T-helper 2 cell treated with Interferon-gamma antibody and Interleukin-4, amounts not matched to agents 100 ng/mL and 5 ng/mL, for 36 hours (primary cell): ENCODE measurements around the gene TTC13. TPM values are rescaled to one million over a fixed set of nuclear protein-coding genes. Genes with fewer than 3 reads are reported as not detected.

Experiments
- intact Hi-C: fragments of 100-400 bp; cut with micrococcal nuclease; formaldehyde crosslinking; loops from one replicate; pipeline ENCODE4 v1.15.1; 2023
- total RNA-seq: library from RNA; stranded (reverse); gene quantifications from 2 replicates; pipeline ENCODE4 v1.2.3, GENCODE V29; 2022

Gene TTC13
- total RNA-seq, 1 donor from 2014 or later, result 29.1 TPM

DNA sequence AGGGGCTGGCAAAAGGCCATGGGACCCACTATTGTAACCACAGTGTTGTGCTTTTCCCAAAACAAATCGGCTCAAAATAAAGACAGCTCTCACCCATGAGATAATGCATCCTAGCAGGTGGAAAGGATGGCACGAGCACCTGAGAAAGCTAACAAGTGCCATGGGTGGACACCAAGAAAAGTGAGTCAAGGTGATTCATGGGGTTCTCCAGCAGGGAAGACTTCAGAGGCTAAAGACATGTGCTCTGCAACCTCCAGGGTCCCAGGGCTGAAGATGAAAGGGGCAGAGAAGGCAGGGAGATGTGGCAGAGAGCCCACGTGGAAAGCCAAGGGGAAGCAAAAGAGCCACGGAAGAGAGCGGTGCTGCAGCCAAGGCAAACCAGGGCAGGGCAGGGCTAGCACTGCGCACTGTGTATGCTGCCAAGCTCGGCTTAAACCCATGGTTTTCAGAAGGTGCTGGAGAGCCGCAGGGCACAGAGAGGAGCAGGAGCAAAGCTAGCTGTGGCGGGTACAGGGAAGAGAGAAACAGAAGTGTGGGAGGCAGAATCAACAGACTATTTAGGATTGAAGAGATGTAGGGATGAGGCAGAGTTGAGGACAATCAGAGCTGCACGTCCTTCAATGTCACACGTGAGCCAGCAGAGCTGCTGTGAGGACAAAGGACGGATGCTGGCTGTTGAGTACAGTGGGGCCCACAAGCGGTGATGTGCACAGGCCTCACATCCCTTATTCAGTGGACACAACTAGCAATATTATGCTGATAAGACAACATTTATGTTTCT, 68.5 kb downstream of the TTC13 start:
- intact Hi-C loops, result no loop called here

DNA sequence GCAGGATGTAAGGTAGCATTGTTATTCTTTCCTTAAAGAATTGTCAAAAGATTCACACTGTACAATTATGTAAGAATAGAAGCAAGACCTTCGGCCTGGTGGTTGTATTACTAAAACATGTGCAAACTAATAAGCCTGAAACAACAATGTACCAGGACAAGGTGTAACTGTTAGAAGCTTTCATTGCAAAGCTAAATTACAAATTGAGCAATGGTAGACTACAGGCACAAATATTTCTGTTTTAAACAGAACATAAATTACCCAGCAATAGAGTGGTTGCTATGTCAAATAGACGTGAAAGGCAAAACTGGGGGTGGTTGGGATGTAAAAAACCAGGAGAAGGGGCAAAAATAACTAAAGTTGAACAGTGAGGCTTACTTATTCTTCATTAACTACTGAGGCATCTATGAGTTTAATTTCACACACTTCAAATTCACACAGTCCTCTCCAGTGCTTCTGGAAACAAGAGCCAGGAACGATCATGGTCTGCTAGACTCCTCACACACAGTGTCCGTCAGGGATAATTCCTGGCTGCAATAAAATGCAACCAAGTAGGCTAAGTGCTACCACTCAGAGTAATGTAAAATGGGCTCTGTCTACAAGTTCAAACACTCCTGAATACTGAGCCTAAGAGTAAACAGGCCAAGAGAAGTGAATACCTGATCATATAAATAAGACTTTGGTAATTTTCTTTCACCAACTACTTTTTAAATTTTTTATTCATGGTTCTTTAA, 71.0 kb downstream of the TTC13 start:
- intact Hi-C loops, result no loop called here

DNA sequence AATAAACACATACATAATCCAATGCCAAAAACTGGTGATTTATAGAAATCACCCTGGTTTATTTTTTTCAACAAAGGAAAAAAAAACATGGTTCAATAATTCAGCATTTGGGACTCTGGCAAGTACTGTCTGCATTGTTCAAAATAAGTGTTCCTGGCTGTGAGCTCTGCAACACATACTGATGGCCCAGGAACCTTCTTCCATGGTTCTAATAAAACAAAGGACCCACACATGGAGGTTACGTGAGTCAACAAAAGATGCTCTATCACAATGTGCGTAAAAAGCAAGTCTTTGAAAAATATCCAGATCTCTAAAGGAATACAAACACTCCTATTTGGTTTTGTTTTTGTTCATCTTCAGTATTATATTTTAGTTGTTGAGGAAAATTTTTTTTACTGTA, 72.4 kb downstream of the TTC13 start:
- intact Hi-C loops, result no loop called here

DNA sequence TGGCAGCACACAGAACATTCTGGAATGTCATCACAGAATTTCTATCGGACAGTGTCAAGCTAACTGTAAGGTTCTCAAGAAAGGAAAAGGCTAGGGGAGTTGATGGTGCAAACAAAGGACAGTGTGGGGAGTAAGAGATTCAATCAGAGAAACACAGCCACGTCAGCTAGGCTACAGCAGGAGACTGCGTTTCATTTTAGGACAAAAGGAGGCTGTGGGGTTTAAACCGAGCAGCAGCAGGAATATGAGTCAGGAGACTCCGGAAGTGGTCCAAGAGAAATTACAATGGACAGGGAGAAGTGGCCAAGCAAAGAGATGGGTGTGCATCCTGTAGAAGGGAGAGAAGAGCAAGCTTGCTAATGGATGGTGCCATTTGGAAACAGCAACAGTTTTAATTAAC, 72.9 kb downstream of the TTC13 start:
- intact Hi-C loops, result no loop called here

DNA sequence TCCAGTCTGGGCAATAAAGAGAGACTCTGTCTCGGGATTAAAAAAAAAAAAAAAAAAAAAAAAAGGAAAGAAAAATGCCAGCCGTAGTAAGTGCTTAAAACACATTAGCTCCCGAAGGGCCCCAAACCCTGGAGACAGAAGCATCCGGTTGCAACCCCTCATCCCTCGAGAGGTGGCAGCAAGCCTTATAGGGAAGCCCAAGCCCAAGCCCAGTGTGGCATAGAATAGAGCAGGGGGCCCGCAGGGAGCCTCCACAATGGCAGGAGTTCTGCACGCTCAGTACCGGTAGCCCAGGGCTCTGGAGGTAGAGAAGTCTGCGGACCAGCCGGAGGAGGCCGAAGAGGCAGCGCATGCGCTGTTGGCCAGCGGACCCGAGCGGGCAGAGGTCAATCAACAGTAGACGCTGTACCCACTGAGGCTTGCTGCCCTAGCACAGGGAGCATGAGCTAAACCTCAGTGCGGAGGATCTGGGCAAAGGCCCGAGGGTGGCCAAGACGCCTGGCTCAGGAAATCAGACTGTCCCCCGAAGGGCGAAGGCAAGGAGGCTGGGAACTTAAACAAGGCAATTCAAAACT, 76.2 kb downstream of the TTC13 start:
- intact Hi-C loops, result no loop called here

DNA sequence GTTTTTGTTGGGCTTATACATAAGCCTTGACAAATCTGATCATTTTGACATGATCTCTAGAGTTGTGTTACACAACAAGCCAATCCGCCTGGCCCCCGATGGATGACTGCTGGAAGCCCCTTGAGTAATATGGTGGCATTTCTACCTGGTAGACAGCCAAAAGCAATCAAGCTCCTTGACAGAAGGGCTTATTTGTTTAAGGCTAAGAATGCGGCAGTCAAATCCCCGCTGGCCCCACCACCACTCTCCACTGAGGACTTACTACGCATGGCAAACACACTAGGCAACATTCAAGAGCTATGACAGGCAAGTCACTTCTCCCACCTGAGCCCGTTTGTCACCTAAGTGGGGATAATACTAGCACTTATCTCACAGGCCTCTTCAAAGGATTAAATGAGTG, 77.0 kb downstream of the TTC13 start:
- intact Hi-C loops, result no loop called here

DNA sequence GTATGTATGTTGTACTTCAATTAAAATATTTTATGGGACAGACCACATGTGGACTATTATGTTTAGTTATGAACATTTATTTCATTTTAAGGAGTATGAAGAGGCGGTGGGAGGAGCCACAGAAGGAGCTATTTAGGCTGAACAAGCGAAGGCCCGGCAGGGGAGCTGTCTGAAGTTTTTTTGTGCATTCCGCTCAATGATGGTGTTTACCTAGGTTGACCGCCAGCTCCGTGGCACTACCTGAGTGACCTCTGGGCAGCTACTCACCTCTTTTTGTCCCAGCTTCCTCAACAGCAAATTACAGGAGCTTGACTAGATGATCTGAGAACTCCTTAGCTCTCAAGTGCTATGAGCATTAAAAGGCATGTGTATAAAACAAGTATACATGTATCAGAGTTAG, 77.7 kb downstream of the TTC13 start:
- intact Hi-C loops, result no loop called here

DNA sequence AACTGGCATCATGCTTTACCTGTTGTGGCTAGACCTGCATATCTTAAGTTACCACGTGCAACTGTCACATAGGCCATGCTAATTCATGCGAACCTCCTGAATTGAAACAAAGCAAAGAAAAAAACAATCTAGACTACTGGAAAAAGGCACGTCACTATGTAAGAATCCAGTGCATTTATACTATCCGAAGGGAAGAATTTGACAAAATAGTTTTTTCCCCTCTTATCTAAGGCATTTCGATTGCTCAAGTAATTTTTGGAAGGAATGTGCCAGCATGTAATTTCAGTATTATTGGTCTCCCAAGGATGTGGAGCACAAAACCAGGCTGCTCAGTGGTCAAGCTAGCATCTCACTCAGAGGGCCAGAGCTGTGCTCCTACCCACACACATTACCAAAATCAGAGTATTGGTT, 78.8 kb downstream of the TTC13 start:
- intact Hi-C loops, result no loop called here

DNA sequence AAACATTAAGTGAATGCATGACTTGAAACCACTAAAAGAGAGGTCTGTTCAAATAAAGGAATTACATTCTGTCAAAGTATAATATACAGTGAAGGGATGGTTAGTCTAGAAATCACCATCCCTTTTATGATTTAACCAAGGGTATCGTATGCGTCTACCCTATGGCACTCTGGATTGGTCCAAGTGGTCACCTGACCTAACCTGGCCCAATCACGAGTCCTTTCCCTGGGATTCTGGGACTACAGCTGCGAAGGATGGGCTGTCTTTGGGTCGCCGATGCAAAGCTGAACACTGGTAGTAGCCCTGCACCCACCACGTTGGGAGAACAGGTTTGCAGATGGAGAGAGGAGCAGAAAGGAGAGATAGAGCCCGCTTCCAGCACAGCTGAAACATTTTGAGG, 79.9 kb downstream of the TTC13 start:
- intact Hi-C loops, result no loop called here

DNA sequence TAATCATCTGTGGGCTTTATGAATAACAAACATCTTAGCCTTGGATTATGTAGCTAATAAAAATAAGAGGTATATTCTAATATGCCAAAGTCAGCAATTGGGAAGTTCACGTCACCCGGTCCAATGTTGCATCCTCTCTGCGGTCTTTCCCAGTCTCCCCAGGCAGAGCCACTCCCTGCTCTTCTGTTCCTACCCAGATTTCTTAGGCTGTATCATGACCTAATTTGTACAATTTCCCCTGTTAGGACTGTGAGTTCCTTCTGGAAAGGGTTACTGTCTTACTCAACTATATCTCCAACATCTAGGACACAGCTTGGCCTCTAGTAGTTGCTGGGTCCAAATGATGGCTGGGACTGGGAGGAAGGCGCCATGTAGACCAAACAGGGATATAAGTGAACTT, 80.5 kb downstream of the TTC13 start:
- intact Hi-C loops, result no loop called here

DNA sequence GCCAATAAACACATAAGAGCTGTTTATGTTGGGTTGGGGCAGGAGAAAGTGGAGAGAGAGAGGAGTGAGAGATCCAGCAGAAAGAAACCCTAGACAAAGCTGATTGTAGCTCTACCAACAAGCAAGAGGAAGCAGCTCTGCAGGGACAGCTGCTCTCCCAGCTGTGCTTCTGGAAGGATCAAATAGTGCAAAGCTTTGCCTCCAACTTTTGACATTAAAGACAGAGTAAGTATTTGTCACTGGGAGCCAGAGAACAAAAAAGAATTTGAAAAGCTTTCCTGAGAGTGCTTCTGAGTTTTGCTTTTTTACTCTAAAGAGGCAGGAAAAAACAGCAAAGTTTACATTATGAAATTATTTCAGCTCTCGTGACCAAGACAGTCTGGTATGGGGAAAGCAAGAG, 81.9 kb downstream of the TTC13 start:
- intact Hi-C loops, result no loop called here

DNA sequence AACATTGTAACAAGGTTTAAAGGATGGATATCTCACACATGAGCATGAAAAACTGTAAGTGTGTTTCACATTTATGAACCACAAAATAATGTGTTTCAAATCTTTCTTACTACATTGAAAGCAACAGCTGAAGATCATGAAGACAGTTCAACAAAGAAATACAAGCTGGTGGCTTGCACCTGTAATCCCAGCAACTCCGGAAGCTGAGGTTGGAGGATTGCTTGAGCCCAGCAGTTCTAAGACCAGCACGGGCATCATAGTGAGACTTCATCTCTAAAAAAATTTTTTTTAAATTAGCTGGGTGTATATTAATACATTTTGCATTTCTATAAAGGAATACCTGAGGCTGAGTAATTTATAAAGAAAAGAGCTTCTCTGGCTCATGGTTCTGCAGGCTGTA, 83.2 kb downstream of the TTC13 start:
- intact Hi-C loops, result no loop called here

DNA sequence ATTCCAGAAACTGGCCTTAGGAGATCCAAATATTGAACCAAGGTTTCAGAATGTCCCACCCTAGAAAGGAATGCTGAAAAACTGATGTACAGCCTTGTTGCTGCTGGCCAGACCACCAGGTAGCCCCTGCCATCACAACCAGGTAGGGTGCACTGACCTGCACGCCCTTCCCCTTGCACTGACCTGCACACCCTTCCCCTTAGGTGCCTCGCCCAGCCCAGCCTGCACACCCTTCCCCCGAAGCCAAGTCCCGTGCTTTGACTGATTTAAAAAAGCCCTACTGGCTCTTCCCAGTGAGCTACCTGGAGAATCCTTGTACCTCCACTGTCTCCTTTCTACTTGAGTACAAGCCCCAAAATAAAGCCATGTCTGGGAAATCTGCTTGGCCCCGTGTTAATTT, 84.0 kb downstream of the TTC13 start:
- intact Hi-C loops, result no loop called here

DNA sequence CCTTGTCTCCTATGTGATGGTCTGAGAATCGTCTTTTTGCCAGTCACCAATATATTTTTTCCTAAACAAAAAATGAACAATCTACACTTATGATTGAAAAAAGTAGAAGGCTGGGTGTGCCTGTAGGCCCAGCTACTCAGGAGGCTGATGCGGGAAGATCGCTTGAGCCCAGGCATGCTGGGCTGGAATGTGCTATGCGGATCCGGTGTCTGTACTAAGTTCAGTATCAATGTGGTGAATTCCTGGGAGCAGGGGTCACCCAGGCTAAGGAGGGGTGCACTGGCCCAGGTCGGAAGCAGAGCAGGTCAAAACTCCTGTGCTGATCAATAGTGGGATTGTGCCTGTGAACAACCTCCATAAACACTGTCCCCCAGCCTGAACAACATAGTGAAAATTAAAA, 84.6 kb downstream of the TTC13 start:
- intact Hi-C loops, result no loop called here

DNA sequence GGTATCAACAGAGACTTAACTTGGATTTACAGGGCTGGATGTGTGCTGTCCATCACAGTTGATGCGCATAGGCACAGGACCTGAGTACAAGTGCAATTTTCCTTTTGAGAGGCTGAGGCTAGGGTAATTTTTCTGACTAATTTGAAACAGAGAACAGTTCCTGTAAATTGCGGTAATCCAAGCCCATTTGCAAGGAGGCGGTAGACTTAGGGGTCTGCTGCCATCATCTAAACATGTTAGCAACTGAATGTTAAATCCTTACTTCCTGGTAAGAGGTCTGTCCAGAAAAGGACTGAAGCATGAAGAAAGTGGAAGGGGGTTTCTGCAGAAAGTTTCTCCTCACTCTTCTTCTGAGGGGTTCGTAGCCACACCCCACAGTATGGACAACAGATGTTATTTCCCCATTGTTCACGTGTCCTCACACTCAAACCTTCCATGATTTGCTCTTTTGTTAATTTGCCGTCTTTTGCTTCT, 86.6 kb downstream of the TTC13 start:
- intact Hi-C loops, result no loop called here

DNA sequence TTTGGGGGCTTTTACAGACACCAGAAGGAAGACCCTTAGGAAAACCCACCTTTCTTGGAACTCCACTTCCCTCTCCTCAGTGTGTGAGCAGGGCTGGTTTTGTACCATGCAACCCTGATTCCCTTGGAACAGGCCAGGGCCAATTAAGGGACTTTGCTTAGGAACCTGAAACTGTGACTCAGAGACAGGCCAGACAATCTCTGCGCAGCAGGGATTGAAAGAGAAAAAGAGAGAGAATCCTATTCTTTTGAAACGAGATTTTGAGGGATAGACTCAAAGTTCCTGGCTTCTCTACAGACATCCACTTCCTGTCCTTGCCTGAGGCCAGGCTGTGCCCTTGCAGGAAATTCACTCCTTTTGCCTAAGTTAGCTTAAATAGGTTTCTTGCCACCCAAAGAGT, 87.2 kb downstream of the TTC13 start:
- intact Hi-C loops, result no loop called here

DNA sequence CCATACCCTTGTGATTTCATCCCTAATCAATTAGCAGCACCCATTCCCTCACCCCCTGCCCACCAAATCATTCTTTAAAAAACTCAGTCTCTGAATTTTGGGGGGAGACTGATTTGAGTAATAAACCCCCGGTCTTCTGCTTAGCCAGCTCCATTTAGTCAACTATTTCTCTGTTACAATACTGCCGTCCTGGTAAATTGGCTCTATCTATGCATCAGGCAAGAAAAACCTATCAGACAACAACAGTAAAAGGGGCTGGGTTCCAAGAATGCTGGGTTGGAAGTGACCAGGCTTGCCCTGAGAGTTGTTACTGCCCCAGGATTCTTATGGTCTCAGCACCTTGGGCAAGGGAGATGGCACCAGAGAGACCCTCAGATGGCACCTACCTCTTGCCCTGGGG, 94.0 kb downstream of the TTC13 start:
- intact Hi-C loops, result no loop called here

DNA sequence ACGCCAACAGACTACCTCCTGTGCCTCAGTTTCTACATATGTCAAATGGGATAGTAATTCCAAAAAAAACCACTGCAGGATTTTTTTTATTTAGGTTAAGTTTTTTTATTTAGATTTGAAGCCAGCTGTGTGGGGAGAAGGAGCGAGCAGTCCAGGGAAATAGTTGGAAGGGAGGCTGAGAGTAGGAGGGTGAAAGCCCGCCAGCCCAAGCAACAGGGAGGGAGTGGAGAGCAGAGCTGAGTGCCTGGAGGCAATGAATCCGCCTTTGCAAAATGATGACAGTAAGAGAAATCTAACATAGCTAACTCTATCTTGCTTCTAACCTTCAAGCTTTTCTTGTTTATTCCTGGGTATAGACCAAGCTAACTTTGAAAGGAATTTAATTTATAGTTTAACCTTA, 94.7 kb downstream of the TTC13 start:
- intact Hi-C loops, result no loop called here

DNA sequence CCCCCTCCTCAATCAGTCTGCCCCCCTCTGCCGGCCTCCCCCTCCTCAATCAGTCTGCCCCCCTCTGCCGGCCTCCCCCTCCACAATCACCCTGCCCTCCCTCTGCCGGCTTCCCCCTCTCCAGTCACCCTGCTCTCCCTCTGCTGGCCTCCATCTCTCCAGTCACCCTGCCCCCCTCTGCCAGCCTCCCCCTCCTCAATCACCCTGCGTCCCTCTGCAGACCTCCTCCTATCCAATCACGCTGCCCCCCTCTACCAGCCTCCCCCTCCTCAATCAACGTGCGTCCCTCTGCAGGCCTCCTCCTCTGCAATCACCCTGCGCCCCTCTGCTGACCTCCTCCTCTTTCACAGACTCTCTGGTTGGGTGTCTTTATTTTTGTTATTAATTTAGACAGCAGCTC, 98.9 kb downstream of the TTC13 start:
- intact Hi-C loops, result no loop called here

DNA sequence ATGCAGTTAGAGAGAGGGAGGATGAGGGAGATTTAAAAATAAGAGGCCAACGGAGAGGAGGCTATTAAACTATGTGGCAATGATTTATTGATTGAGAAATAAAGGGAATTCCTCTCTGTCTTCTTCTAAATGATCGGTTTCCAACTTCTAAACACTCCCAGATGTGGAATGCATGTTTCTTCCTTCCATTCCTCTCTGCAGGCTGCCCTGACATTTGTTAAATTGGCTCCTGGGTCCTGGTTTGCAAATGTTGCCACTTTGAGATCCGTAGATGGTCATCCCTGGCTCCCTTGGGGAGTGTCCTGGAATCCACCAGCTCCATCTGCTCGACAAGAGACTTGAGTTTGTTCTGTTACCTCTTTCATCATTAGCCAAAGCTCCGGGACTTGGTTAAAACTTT, 100.1 kb downstream of the TTC13 start:
- intact Hi-C loops, result no loop called here

DNA sequence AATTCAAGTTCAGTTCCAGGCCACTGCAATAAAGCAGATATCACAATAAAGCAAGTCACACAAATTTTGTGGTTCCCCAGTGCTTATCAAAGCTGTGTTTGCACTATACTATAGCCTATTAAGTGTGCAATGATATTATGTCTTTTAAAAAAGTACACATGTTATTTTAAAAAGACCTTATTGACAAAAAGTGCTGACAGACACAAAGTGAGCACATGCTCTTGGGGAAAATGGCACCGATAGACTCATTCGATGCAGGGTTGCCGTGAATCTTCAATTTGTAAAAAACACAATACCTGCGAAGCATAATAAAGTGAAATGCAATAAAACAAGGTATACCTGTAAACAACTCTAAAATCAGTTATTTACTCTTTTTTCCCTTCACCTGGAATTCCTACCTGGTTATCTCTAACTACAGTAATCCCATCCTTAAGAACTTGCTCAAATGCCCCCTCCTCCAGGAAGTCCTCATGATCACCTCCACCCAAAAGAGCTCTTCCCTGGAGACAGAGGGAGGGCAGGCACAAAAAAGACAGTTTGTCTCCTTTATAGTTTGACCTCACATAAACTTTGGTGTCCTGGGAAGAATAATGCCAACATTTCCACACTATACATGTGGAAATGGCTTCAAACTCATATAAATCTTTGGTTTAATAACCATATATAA, 100.6 kb downstream of the TTC13 start:
- intact Hi-C loops, result no loop called here
